K562 (cell line): ENCODE data around the gene EOMES.
A peak's percentile ranks its signal among the peaks of the same experiment; 100 is the strongest.

Experiments used
- E2F5 ChIP-seq: sonication (generic); formaldehyde crosslinking; IDR thresholded peaks from 2 replicates; pipeline ENCODE4 v1.8.0; 2022; ENCODE audit warnings: mild to moderate bottlenecking, missing genetic modification reagents
- FOXO4 ChIP-seq: fragments of 450-650 bp; formaldehyde crosslinking; IDR thresholded peaks from 2 replicates; pipeline ENCODE4 v1.4.0; 2020; ENCODE audit warnings: mild to moderate bottlenecking, moderate library complexity
- NFYB ChIP-seq: IDR thresholded peaks from 2 replicates; pipeline ENCODE4 v1.6.1; 2011; ENCODE audit warnings: mild to moderate bottlenecking, moderate library complexity; ENCODE audit not compliant: insufficient read length; ENCODE audit errors: extremely low read depth
- NRF1 ChIP-seq, 2 experiments: fragments of 450-650 bp; IDR thresholded peaks in 1 of 2; conservative IDR thresholded peaks in 1 of 2; 2 replicates each; pipeline ENCODE4 v1.6.1; 2014; ENCODE audit warnings: mild to moderate bottlenecking in 2 of 2
- POLR2A ChIP-seq: fragments of 450-650 bp; conservative IDR thresholded peaks from 2 replicates; pipeline ENCODE4 v1.6.1; 2016
- POU5F1 ChIP-seq: fragments of 150-350 bp; IDR thresholded peaks from 2 replicates; pipeline ENCODE4 v1.6.1; 2014; ENCODE audit warnings: borderline replicate concordance, low read length, low read depth, mild to moderate bottlenecking; ENCODE audit not compliant: partially characterized antibody
- ZNF24 ChIP-seq: fragments of 450-650 bp; IDR thresholded peaks from 2 replicates; pipeline ENCODE4 v1.6.1; 2016
- TF ChIP-seq, protein P1 (sequence below), 3 experiments: IDR thresholded peaks in 2 of 3; conservative IDR thresholded peaks in 1 of 3; 2 replicates each; pipeline ENCODE4 v1.5.1; 2011 to 2012; ENCODE audit warnings: low read length in 3 of 3, mild to moderate bottlenecking in 3 of 3, control low read depth in 2 of 3, improper control_type of control experiment in 1 of 3, inconsistent platforms in 1 of 3, low read depth in 1 of 3, mixed read lengths in 1 of 3, moderate library complexity in 1 of 3; ENCODE audit not compliant: insufficient read depth in 2 of 3

DNA sequence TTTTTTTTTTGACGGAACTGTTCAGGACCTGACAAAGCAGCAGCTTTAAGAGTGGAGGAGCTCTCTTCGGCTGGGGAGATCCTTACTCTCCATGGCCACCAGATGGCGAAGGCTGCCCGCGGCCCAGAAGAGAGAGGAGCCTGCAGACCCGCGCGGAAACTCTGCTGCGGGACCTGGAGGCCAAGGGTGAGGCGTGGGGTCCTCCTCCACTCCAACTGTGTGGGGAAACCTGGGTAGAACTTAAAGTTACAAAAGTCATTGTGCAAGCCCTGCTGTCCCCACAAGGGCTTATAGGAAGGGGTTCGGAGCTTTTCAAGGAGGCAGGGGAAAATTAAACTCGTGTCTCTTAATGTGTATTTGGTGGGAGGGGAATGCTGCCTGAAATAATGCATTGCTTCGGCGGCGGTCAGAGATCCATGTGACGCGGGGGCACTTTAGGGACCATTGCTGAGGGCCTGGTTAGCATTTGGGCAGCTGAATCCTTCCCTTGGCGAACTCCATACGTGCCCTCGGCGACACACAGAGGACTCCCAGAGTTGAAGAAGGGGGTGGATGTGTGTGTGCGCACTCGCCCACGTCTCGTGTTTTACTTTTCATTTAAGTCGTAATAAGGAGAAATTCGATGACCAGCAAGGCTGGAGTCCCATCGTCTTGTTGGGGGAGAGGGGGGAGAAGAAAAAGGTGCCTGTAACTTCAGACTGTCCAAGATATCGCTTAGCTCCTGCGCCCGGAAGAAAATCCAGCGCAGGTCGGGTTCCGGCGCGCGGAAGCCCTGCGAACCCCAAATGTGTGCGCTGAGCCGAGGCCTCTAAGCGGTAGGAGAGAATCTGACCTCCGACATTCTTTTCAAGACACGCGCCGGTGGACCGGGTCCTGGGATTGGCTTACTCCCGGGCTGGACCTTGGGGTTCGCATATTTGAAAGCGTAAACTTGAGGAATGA is 9.7 kb downstream of the EOMES start:
- TF ChIP-seq POLR2A (no peak), ZNF24 (no peak), FOXO4 (CRISPR knock-in tag) (no peak), NRF1 (conservative IDR thresholded peaks at IDR 0.05 in 1 of 2, IDR thresholded peaks at IDR 0.05 in 1 of 2) (no peak), NFYB (no peak), POU5F1 (no peak), E2F5 (CRISPR knock-in tag) (no peak)
- TF ChIP-seq, protein P1, sequence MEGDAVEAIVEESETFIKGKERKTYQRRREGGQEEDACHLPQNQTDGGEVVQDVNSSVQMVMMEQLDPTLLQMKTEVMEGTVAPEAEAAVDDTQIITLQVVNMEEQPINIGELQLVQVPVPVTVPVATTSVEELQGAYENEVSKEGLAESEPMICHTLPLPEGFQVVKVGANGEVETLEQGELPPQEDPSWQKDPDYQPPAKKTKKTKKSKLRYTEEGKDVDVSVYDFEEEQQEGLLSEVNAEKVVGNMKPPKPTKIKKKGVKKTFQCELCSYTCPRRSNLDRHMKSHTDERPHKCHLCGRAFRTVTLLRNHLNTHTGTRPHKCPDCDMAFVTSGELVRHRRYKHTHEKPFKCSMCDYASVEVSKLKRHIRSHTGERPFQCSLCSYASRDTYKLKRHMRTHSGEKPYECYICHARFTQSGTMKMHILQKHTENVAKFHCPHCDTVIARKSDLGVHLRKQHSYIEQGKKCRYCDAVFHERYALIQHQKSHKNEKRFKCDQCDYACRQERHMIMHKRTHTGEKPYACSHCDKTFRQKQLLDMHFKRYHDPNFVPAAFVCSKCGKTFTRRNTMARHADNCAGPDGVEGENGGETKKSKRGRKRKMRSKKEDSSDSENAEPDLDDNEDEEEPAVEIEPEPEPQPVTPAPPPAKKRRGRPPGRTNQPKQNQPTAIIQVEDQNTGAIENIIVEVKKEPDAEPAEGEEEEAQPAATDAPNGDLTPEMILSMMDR (IDR thresholded peaks at IDR 0.05 in 2 of 3, conservative IDR thresholded peaks at IDR 0.05 in 1 of 3; ENCODE audit: insufficient read depth in 2 of 3, low read depth in 1 of 3, low read length in 3 of 3), result peak; percentile 48 to 64 (median 60)
